T-helper 22 cell (primary cell): Measurements from ENCODE around the gene DALRD3.

Source experiments
- DNase-seq: peaks from one replicate; pipeline ENCODE4 v3.0.0-alpha.2; 2020; ENCODE audit warnings: low read depth

The DALRD3 gene

GRCh38 chr3:49017971-49018706, at the start of gene DALRD3:
Gene DALRD3 (minus strand): TSS chr3:49018580. CDS start chr3:49018564, 16 bp downstream.
- DNase-seq = peak; percentile 48

- DNase-seq = no peak
Measured at GRCh38 chr3:49058011-49058410, 39.6 kb upstream of the DALRD3 start.

GRCh38 chr3:49057268-49057667, 38.9 kb upstream of the DALRD3 start:
- DNase-seq = no peak

GRCh38 chr3:49054344-49054862, 36.0 kb upstream of the DALRD3 start:
- DNase-seq = no peak

GRCh38 chr3:49053543-49053942, 35.2 kb upstream of the DALRD3 start:
- no peak for DNase-seq

- no peak for DNase-seq
Measured at GRCh38 chr3:49035281-49035680, 16.9 kb upstream of the DALRD3 start.

GRCh38 chr3:49034650-49035049, 16.3 kb upstream of the DALRD3 start:
- no peak for DNase-seq

GRCh38 chr3:49032646-49033304, 14.4 kb upstream of the DALRD3 start:
- DNase-seq = no peak

- no peak for DNase-seq
Measured at GRCh38 chr3:49030321-49030720, 11.9 kb upstream of the DALRD3 start.

GRCh38 chr3:49029563-49029884, 11.1 kb upstream of the DALRD3 start:
- no peak for DNase-seq

GRCh38 chr3:49028673-49029562, 10.5 kb upstream of the DALRD3 start, which contains the start of gene IMPDH2:
Gene IMPDH2 (minus strand): TSS chr3:49029398. CDS start chr3:49029350, 48 bp downstream.
- peak; percentile 83 for DNase-seq

- no peak for DNase-seq
Measured at GRCh38 chr3:49028298-49028672, 9.9 kb upstream of the DALRD3 start.

- DNase-seq = no peak
Measured at GRCh38 chr3:49027634-49028033, 9.3 kb upstream of the DALRD3 start.

GRCh38 chr3:49026536-49026935, 8.2 kb upstream of the DALRD3 start:
- DNase-seq = no peak

GRCh38 chr3:49025793-49026520, 7.6 kb upstream of the DALRD3 start:
- no peak for DNase-seq

GRCh38 chr3:49025005-49025792, 6.8 kb upstream of the DALRD3 start:
- DNase-seq = no peak

GRCh38 chr3:49024449-49024848, 6.1 kb upstream of the DALRD3 start:
- DNase-seq = no peak

- DNase-seq = no peak
Measured at GRCh38 chr3:49023775-49024174, 5.4 kb upstream of the DALRD3 start.

GRCh38 chr3:49022688-49023171, 4.3 kb upstream of the DALRD3 start:
- no peak for DNase-seq

- peak; percentile 79 for DNase-seq
Measured at GRCh38 chr3:49021813-49022687, 3.7 kb upstream of the DALRD3 start, which contains the start of gene NDUFAF3. Gene NDUFAF3 (plus strand): TSS chr3:49022121. CDS start chr3:49022145, 24 bp downstream.
